Midbrain (tissue), 1 donor: ENCODE results near the gene PRAC2.

ENCODE experiments used
- DNase-seq: peaks from one replicate; lab custom pipeline; 2025; lab: John Stamatoyannopoulos, UW

PRAC2 gene

DNA sequence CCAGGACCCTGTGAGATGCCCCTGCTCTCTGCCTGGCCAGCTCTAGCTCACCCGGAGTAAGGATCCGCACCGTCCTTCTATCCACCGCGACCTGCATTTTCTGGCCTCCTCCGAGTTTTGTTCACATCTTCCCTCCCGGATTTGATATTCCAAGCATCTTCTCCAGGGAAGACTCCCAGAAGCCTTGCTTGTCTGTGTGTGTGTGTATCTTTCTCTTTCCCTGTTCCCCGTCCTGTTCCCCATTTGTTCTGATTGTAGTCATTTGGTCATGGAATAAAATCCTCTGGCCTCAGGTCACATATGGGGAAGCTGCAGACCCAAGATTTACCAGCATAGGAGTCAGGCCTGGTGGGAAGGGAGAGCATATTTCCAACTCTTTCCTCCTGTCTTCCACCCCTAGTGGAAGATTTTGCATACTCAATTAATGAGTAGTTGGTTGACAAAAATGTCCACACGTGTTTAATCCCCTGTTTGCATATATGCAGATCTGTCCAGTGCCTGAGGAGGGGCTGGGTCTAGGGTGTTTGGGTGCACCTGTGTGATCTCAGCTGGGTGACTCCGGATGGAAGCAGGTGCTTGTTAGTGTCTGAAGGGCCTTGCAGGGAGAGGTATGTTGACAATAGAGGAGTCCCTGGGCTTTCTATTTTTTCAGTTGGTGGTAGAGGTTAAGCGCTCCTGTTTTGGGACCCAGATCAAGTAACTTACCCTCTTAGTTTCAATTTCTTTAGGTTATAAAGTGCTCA is 2.5 kb upstream of the PRAC2 start:
- no peak for DNase-seq

DNA sequence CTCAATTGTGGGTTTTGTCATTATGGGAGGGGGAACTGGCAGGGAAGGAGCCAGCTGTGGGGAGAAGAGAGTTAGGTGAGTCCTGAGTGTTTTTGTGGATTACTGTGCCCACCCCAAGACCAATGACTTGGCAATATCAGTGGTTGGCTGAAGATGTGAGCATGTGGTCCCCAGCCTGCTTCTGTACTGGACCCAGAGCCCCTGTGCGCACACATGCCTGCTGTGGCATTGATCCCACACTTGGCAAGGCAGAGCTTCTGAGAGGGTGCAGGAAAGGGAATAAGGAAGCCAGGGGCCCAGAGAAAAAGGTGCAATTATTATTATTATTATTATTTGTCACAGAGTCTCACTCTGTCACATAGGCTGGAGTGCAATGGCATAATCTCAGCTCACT is 2.0 kb upstream of the PRAC2 start:
- DNase-seq: no peak

DNA sequence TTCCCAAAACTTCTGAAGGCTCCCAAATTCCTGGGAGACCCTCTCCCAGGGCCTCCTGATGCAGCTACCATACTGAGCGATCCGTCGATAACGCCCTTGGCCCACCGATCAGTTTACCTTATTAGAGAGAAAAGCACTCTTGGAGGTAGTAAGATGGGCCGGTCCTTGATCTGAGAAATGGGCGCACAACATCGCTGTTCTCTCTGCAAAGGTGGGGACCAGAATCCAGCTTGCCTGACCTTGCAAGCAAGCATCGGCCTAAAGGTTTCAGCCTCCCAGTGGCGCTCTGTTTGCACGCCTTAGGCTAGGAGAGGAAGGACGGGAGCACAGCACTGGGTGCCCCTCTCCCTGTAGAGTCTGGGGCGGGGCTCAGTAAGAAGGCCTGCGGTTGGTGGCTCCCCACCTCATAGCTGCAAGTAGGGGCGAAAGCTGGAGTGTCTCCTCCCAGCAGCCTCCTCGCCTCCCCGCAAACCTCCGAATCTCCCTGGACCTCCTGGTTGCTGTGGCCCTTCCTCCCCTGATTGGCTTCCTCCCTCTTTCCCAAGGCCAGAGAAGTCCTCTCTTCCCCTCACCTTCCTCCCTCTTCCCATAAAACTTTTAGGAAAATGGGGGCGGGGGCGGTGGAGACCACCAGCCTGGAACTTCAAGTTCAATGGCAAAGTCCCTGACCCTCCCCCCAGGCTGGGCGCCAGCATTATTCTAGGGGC is 631 bp upstream of the PRAC2 start, which contains the start of gene PRAC1:
TSS of gene PRAC1 (minus strand) at position 318 of the 707 bp plus-strand sequence. CDS start at position 192, 126 bp downstream.
- DNase-seq: no peak

DNA sequence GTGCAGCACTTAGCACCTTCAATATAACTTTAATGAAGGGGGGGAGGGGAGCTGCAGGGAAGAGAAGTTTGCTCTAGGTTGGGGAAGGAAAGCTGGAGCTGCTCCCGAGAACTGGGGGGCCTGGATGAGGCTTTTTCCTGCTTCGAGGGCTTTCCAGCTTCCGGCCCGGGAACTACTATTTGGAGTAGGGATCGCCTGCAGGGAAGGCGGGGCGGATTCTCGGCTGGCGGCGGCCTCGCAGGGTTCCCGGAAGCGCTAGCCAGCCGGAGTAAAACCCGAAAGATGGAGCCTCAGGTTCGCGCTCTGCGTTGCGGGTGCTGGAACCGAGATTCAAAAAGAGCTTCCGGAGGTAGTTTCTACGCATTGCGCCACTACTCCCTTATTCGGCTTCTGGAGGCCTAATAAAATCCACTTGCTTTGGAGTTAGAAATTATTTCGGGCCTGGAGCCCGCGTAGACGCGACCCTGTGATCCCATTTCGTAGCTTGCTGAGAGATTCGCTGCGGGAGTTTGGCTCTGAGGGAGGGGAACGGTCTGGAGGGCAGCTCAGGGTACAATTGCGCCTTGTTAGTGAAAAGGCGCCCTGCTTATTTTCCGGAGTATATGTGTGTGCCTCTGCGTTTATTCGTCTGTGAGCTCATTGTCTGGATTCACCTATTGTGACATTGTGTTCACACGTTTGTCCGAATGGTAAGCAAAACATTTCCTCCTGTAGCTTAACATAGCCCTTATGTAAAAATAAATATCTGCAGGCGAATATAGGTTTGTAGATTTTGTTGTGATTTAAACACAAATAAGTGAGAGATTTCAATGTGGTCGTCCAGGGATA is 652 bp downstream of the PRAC2 start:
- no peak for DNase-seq

DNA sequence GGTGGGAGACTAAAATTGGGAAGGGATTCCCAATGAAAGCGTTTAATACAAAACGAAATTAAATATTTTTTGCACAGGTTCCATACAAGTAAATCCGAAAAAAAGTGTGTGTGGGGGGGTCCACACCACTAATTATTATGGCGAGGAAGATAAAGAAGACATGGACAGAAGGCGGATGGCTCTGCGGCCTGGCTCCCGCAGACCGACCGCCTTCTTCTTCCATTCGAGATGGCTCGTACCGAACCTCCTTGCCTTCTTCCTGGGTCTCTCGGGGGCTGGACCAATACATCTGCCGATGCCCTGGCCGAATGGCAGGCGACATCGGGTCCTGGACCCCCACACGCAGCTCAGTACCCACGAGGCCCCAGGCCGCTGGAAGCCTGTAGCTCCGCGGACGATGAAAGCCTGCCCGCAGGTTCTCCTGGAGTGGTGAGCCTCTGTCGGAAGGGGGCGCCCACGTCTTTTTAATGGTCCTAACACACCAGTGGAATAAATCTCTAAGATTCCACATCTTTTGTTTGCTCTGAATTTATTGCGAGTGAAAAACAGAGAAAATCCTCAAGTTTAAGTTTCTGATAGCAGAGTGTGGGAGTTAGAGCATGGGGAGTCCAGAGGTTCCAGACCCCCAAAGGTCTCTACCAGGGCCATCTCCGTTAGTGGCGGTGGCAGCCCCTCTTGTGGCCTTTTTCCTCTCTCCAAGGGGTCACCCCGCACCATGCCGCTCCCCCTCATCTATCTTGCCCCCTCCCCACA is 1.4 kb downstream of the PRAC2 start:
- DNase-seq: peak; percentile 56

DNA sequence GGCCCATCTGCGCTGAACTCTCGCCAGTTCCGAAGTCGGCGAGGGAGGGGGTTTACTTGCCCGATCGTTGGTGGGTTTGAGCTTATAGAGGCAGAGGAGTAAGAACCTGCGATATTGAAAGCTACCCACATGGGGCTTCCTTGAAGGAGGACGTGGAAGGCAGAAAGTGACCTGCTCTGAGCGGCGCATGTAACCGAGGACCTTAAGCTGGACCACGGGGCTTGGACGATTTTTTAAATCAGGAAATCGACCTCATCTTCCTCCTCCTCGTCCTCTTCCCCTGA is 2.0 kb downstream of the PRAC2 start:
- DNase-seq: no peak

DNA sequence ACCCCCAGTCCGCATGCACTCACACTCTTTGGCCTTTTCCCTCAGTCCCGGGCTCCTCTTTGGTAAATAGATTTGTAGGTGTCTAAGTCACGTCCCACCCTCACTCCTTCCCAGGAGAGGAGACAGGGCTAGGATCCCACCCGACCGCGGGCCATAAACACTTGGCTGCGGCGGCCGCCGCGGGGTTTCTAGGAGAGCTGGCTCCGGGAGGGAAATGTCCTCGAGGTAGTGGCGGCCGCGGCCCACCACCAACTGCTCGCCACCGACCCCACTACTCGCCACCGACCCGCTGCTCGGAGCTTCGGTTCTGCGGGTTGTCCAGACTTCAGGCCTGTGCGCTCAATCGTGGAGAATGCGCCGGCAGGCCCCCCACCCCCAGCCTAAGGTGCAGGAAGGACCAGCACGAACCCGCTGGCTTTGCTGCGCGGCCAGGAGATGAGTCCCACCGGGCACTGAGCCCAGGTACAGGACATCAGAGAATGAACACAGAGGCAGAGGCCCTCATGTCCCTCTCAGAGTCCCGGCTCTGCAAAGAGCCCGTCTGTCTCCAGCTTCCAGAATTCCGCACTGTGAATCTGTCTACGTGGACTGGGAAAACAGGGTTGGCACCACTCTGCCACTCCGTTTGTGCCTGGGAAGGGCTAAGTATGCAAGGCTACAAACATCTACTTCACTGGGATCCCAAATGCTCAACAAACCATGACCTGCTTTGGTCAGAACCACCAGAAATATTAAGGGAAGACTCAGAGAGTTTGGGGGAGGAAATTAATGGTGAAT is 2.5 kb downstream of the PRAC2 start:
- no peak for DNase-seq

DNA sequence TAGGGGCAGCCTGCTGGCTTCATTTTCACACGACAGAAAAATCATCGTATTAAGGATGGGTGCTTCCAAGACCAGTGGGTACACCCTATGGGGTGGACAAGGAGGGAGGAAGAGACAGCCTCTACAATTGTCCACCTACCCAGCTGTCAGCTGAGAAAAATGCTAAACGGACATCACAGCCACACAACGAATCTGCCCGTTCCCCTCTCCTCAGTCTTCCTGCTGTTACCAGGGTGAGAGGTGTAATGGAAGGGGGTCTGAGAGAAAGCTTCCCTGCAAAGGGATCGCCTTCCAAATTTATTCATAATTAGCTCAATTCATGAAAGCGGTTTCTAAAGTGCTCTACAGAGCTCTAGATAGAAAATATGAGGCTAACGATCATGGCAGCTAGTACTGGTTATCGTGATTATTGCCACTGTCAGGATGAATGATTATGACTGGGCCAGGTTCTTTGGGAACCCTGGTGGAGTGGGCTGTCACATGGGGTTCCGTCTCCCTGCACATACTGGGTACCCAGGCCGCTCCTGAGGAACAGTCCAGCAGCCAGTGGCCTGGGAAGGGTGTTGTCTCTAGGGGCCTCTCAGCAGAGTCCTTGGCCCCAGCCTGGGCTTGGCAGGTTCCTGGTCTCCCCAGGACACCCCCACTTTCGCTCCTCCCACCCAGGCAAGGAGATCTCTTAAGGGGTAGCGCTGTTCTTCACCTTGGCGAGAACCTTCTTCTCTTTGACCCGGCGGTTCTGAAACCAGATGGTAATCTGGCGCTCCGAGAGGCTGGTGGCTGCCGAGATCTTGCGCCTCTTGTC is 3.3 kb downstream of the PRAC2 start:
- no peak for DNase-seq

DNA sequence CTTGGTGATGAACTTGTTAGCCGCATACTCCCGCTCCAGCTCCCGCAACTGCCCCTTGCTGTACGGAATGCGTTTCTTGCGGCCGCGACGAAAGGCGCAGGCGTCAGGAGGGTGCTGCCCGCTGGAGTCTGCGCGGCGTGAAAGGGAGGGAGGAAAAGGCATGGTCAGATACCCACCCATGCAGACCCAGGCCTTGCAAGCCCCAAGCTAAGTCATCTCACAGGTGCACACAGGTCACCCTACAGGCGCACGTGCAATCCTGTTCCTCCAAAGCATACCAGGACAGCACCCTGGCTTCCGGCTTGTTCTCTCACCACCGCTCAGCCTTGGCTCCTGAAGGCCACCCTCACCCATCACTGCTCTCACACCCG is 3.9 kb downstream of the PRAC2 start:
- DNase-seq: no peak

DNA sequence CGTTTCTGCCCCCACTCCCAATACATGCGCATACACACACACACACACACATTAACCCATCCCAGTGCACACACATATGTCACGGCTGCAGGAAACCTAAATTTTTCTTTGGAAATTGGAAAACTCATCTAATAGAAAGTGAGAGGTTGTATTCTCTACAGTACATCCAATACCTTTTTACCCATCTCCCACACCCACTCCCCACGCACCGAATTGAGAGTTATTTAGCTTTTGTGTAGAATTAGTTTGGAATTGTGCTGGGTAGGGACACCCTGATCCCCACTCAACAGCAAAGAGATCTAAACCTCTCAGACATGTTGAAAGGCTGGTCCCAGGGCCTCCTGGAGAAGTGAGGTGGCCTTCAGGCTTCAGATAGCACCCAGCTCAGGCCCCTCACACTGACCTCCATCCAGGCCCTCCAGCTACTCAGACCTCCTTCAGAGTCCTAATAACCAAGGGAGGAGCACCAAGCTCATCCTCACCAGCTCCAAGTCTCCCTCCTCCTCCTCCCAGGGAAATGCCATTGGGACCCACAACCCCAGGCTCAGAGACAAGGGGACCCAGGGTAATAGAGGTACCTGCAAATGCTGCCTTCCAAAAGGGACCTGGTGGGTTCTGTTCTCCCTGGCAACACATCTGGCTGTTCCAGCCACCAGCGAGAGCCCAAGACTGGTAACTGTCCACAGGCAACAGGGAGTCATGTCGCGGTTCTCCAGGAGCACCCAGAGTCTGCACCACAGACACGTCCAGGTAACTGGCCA is 4.6 kb downstream of the PRAC2 start:
- no peak for DNase-seq

DNA sequence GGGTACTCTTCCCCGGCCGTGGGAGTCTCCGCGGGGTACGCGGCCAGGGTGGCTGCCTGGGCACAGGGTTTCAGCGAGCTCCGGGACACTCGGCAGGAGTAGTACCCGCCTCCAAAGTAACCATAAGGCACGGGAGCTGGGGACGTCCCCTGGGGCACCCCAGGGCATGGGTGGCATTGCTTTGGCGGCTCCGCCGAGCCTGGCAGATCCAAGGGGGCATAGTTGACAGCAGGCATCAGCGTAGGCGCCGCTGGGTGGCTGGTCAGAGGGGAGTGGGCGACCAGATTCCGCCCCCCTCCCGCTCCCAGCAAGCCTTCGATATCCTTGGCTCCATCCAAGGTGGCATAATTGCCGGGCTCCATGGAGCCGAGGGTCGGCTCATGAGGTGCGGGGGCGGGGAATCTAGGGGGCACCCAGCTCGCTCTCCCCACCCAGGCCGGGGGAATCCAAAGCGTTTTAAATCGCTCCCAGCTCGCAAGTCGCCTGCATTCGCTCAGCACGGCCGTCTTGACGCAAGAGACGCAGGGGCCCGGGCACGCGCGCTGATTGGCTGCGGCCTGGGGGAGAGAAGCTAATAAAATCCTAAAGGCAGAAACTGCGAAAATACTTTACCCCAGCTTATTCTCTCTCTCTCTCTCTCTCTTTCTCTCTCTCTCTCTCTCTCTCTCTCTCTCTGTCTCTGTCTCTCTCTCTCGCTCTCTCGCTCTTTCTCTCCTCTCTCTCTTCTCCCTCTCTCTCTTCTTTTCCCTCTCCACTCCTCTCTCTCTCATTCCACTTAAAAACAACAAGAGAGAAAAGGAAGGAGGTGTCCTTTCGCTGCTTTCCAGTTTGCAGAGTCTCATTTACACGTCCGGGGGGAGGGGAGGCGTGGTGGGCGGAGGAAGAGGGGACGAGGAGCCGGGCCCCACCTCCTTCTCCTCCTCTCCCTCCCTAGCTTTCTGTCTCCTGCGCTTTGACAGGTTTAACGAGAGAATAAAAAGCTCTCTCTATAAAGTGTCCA is 5.5 kb downstream of the PRAC2 start, which contains the start of gene HOXB13:
TSS of gene HOXB13 (minus strand) at position 519 of the 1,000 bp plus-strand sequence. CDS start at position 362, 157 bp downstream.
- no peak for DNase-seq

DNA sequence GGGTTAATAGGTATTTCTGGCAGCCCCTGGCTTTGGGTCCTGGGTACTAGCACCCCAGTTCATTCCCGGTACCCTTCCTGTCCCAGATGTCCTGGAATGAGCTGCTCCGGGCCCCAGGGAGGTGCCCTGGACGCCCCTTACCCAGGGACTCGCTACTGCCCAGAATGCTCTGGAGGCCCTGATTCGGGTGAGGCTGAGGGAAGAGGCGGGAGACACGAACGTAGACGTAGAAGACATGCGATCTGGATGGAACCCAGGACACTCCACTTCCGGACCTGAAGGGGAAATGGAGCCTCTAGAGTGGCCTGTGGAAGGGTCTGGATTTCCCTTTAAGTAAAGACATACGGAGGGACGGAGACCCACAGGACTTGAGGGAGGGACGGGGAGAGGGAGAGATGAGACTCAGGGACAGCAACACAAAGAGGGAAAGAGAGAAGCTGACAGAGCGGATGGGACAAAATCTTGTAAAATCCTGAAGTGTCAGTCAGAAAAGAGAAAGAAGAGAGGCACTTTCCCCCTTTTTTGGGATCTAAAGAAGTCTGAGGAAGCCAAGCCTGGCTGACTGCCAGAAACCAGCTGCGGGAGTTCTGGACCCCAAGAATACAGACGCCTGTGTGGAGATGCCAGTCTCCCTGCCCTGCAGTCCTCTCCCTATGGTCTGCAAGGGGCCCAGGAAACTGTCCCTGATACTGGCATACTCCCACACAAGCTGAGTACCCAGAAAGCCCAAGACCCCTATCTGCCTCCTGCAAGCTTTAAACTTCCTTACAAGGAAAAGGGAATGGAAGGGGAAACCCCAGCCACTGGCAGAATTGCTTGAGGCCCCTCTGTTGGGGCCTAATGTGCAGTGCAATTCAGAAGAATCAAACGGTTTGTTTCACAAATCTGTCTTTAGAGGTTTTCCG is 6.6 kb downstream of the PRAC2 start:
- no peak for DNase-seq

DNA sequence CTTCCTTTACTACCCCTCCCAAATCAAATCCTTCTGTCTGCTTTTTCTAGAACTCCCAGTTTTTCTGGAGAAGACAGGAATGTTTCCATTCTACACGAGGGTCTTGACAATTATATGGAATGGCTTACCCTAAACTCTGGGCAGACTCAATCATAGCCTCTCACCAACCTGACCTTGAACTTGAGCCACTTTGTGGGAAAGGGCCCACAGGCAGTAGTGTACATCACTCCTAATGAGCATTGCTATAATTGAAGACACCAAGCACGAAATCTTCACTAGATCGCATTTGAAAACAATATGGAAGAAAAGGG is 7.2 kb downstream of the PRAC2 start:
- DNase-seq: no peak

DNA sequence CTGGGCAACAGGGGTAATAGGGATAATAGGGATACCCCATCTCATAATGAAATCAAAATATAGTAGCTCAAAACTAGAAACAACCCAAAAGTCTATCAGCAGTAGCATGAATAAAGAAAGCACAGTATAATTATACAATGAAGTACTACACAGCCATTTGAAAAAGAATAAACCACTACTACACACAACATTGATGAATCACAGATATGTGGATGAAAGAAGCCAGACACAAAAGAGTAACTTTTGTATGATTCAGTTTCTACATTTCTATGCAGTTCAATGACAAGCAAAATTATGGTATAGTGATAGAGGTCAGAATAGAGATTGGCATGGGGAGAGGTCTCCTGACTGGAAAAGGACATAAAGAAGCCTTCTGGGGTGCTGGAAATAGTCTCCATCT is 8.4 kb downstream of the PRAC2 start:
- no peak for DNase-seq

DNA sequence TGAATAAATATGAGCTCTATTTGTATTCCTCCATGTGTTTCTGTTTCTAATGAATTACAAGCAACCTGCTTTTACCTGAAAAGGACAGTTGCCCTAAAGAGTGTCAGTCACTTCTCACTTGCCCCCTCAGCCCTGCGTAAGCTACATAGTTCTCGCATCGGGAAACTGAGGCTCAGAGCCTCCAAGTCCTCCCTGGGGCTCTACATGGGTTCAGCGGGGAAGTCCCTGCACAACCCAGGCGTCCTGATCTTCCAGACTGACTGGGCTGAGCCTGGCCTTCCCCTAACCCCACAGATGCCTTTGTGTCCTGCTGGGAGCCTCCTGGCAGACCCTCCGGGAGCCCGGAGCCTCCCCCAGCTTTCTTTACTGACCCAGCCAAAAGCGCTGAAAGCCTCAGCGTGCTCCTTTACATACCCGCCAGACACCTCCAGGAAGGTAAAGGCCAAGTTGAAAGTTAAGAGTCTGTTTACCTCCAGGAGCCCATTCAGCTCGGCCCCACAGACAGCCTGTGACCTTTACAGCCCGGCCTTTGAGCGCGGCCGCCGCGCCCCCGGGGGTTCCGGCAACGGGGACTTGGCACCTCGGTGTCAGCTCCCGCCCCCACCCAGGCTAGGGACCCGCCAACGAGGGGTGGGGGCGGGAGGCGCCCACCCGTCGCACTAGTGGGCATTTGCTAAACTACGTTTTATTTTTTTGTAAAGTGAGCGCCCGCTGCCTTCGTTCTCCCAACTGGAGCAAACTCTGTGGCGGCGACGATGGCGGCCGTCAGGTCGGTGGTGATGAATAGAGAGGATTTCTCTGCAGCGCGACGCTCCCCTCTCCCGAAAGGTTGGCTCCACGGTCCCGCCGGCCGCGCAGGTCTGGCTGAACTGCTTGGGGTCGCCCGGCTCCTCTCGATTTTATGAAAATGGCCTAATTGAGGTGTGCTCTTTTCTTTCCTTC is 10.0 kb downstream of the PRAC2 start:
- DNase-seq: no peak

DNA sequence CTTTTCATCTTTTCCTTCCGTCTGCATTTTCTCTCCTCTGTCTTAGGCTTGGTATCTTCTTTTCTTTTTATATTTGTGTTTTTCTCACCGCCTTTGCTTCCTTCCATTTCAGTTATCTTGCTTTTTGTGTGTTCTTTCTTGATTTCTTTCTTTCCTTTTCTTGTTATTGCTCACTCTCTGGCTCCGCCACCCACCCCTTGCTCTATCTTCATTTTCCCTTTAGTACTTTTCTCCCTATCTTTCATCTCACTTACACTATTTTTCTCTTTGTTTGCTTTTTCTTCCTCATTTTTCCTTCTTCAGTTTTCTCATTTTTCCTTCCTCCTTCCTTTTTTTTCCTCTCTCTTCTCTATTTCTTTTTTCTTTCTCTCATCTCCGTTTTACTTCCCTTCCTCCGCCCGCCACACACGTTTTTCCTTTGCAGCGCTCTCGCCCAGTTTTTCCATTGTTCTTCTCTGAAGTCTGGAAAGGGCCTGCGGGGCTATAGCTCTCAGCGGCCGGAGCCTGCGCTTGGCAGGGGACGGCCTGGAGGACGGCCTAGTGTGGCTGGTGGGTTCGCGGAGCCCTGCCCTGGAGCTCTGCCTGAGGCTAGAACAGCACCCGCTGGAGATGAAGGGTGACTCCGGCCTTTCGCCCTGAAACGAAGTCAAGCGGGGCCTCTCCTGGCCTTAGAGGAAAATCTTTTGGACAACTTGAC is 10.8 kb downstream of the PRAC2 start:
- no peak for DNase-seq
